ENCODE data around the gene ALK.

ALK gene

DNA sequence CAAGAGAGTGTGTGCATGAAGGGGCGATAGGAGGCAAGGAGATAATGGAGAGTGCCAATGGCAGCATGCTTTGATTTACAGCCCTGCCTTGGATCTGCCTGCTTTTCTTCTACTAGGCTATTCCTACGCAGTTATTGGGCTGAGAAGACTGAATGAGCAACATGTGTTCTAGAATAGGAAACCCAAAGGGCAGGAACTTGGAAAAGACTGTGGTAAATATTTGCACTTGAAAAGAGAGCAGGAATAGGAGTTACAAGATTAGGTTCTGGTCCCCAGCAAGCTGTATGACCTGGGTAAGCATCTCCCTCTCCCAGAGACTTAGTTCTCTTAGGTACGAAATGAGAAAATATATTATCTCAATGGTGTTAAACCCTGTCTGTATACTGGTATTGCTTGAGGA, 438.5 kb downstream of the ALK start:
- TF ChIP-seq, protein P1, sequence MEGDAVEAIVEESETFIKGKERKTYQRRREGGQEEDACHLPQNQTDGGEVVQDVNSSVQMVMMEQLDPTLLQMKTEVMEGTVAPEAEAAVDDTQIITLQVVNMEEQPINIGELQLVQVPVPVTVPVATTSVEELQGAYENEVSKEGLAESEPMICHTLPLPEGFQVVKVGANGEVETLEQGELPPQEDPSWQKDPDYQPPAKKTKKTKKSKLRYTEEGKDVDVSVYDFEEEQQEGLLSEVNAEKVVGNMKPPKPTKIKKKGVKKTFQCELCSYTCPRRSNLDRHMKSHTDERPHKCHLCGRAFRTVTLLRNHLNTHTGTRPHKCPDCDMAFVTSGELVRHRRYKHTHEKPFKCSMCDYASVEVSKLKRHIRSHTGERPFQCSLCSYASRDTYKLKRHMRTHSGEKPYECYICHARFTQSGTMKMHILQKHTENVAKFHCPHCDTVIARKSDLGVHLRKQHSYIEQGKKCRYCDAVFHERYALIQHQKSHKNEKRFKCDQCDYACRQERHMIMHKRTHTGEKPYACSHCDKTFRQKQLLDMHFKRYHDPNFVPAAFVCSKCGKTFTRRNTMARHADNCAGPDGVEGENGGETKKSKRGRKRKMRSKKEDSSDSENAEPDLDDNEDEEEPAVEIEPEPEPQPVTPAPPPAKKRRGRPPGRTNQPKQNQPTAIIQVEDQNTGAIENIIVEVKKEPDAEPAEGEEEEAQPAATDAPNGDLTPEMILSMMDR (conservative IDR thresholded peaks at IDR 0.05), result no peak

DNA sequence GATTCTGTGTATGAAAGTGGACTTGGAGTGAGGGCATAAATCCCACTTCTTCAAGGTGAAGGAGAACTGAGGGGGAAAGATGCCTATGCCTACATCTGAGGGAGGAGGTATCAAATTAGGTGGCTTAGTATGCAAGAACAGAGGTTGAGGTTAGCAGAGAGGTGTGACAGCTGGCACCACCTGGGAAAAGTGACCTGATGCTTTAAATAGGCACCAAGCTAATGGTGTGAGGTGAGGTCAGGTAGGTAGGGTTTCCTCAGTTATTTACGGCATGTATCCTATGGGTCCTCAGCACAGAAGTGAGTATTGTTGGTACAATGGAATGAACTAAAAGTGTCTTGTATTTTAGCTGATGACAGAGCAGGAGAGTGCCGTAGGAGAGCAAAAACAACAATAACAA, 439.0 kb downstream of the ALK start:
- H3K27ac ChIP-seq, result no peak overlapping the region

More for the DNA sequence above, 438.5 kb downstream of the ALK start:
- no peak overlapping the region for H3K27ac ChIP-seq

DNA sequence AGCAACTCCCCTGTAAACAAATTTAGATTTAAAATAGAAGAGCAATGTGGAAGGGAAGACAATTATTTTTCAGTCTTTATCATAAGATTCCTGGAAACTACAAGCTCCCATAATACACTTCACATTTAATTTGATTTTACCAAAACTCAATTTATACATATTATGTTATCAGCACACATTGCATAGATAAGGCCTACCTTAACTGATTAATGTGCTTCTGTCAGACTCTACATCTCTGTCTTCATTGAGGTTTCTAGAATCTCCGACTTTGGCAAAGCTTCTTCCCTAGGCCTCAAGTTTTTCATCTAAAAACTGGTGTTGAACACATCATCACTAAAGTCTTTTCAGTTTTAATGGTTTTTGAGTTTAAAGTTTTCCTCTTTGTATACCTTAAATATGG, 440.1 kb downstream of the ALK start:
- TF ChIP-seq, protein P1 (conservative IDR thresholded peaks at IDR 0.05), result no peak
- no peak overlapping the region for H3K27ac ChIP-seq

More for the DNA sequence above, 439.0 kb downstream of the ALK start:
- TF ChIP-seq, protein P1 (conservative IDR thresholded peaks at IDR 0.05), result no peak

DNA sequence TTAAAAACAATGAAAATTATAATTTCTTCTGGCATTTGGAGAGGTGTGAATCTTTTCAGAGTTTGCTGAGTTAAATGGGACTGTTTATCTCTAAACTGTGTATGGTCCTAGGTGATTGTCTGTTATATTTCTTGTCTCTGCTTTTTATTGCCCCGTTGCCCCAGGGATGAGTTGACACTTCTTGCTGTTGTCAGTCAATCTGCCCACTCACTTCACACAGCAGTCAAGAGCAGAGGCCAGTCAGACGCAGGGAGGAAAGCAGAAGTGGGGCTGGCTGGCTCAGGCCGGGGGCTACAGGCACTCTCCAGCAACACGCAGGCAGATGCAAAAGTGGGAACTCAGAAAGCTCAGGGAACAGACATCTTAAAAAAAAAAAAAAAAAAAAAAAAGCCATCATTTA, 441.0 kb downstream of the ALK start:
- TF ChIP-seq, protein P1 (conservative IDR thresholded peaks at IDR 0.05), result no peak
- H3K27ac ChIP-seq, result no peak overlapping the region

DNA sequence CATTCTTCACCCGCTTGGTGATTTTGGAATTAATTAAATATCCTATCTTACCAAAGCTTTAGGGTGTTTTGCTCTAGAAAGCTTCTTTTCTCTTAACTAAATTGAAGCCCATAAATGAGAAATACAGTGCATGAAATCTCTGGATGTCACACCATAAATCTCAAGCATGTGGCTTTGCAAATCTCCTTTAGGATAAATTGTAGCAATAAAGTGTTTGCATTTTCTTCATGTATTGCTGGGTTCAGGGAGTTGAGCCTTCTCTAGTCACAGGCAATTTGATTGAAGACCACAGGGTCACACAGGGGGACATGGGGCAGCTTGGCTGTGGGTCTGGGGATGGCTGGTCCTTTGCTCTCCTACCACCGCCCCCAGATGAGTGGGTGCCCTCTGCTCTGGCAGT, 442.0 kb downstream of the ALK start:
- TF ChIP-seq, protein P1 (conservative IDR thresholded peaks at IDR 0.05), result no peak
- no peak overlapping the region for H3K27ac ChIP-seq

DNA sequence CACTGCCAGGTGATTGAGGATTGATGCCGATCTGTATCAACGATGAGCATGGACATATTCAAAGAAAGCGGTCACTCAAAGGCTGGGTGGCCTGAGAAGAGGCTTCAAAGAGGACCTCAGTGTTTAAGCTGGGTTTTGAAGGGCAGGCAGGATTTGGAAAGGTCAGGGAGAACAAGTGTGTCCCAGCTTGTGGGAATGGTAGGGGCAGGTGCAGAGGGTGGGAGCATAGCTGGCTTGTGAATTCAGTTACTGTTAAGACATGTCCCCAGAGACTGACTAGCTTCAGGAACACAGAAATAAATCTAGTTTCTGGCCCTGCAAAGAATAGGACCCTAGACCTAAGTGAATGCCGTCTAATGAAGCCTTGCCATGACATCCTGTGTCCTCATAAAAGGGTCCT, 442.7 kb downstream of the ALK start:
- TF ChIP-seq, protein P1 (conservative IDR thresholded peaks at IDR 0.05), result no peak
- no peak overlapping the region for H3K27ac ChIP-seq

DNA sequence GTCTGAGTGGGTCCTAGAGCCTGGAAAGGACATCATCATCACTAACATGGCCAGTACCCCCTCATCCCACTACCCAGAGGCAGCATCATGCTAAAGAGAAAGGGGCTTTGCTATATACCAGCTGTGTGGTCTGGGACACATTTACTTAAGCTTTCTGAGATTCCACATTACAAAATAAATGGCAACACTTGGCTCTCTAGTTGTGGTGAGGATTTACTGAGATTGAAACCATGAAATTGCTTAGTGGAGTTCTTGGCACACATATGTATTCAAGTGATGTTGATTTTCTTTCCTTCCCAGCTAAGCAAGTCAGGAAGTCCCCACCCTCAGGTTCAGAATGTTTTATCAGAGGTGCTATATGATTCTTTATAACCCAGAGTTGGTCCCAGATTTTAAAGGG, 444.2 kb downstream of the ALK start:
- no peak overlapping the region for H3K27ac ChIP-seq
- TF ChIP-seq, protein P1 (conservative IDR thresholded peaks at IDR 0.05), result no peak

DNA sequence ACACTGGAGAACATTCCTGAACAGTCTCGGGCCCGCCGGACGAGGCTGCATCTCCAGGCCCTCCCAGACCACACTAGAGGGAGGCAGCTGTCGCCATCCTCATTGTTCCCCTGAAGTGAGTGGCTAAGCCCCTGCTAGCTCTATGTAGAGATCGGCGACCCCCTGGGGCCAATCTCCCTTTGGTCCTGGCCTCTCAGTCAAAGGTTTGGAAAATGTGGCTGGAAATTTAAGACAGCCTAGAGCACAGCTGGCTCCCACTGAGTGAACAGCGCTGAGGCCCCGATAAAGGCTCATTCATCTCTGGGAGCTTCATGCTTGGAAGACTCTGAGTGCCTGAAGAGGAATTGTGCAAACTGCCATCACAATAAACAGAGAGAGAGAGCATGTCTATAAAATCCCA, 445.9 kb downstream of the ALK start:
- TF ChIP-seq, protein P1 (conservative IDR thresholded peaks at IDR 0.05), result no peak
- no peak overlapping the region for H3K27ac ChIP-seq
